Measurements from ENCODE around the gene GNAT1. TPM values are rescaled to one million over a fixed set of nuclear protein-coding genes. Genes with fewer than 3 reads are reported as not detected.

The GNAT1 gene
- total RNA-seq, 1 donor from 2014 or later = not detected

GRCh38 chr3:50189274-50189673 is 2.1 kb upstream of the GNAT1 start:
- no peak overlapping the region for H3K4me3 Mint-ChIP-seq
- H3K27me3 Mint-ChIP-seq (ENCODE audit: low read depth) = peaks cover 6% of the 10 kb centered on the region
- peaks cover 8% of the 10 kb centered on the region for H3K4me1 Mint-ChIP-seq
- DNase-seq (ENCODE audit: low read depth, low spot score) = peak; percentile 51
- H3K9me3 Mint-ChIP-seq = no peaks in the 10 kb centered on the region
- H3K27ac Mint-ChIP-seq (ENCODE audit: unreplicated experiment) = peak overlapping the region; percentile 78
- peak; percentile 82 for TF ChIP-seq CTCF (conservative IDR thresholded peaks at IDR 0.05)
- no peaks in the 10 kb centered on the region for H3K36me3 Mint-ChIP-seq (ENCODE audit: low read depth)

GRCh38 chr3:50189989-50190388 is 1.4 kb upstream of the GNAT1 start:
- no peak overlapping the region for H3K4me3 Mint-ChIP-seq
- no peak for TF ChIP-seq CTCF (conservative IDR thresholded peaks at IDR 0.05)
- no peak for DNase-seq (ENCODE audit: low read depth, low spot score)
- no peaks in the 10 kb centered on the region for H3K36me3 Mint-ChIP-seq (ENCODE audit: low read depth)
- H3K9me3 Mint-ChIP-seq = no peaks in the 10 kb centered on the region
- H3K4me1 Mint-ChIP-seq = peaks cover 8% of the 10 kb centered on the region
- H3K27me3 Mint-ChIP-seq (ENCODE audit: low read depth) = peaks cover 9% of the 10 kb centered on the region
- no peak overlapping the region for H3K27ac Mint-ChIP-seq (ENCODE audit: unreplicated experiment)

- no peak overlapping the region for H3K4me3 Mint-ChIP-seq
- peaks cover 21% of the 10 kb centered on the region for H3K27me3 Mint-ChIP-seq (ENCODE audit: low read depth)
- H3K9me3 Mint-ChIP-seq = no peaks in the 10 kb centered on the region
- peaks cover 8% of the 10 kb centered on the region for H3K4me1 Mint-ChIP-seq
- H3K36me3 Mint-ChIP-seq (ENCODE audit: low read depth) = no peaks in the 10 kb centered on the region
- no peak for TF ChIP-seq CTCF (conservative IDR thresholded peaks at IDR 0.05)
- H3K27ac Mint-ChIP-seq (ENCODE audit: unreplicated experiment) = no peak overlapping the region
- DNase-seq (ENCODE audit: low read depth, low spot score) = no peak
Observed at GRCh38 chr3:50192124-50192523, 714 bp downstream of the GNAT1 start.

GRCh38 chr3:50192689-50193141 is 1.3 kb downstream of the GNAT1 start:
- H3K4me3 Mint-ChIP-seq = no peak overlapping the region
- H3K27ac Mint-ChIP-seq (ENCODE audit: unreplicated experiment) = no peak overlapping the region
- peak; percentile 89 for TF ChIP-seq CTCF (conservative IDR thresholded peaks at IDR 0.05)
- DNase-seq (ENCODE audit: low read depth, low spot score) = peak; percentile 94
- no peaks in the 10 kb centered on the region for H3K9me3 Mint-ChIP-seq
- H3K4me1 Mint-ChIP-seq = peaks cover 8% of the 10 kb centered on the region
- no peaks in the 10 kb centered on the region for H3K36me3 Mint-ChIP-seq (ENCODE audit: low read depth)
- peaks cover 26% of the 10 kb centered on the region for H3K27me3 Mint-ChIP-seq (ENCODE audit: low read depth)

- Mint-ChIP-seq H3K4me3 (no peak overlapping the region), H3K27ac (ENCODE audit: unreplicated experiment) (no peak overlapping the region), H3K9me3 (no peaks in the 10 kb centered on the region), H3K4me1 (peaks cover 8% of the 10 kb centered on the region), H3K27me3 (ENCODE audit: low read depth) (peaks cover 26% of the 10 kb centered on the region), H3K36me3 (ENCODE audit: low read depth) (no peaks in the 10 kb centered on the region)
- no peak for DNase-seq (ENCODE audit: low read depth, low spot score)
- TF ChIP-seq CTCF (conservative IDR thresholded peaks at IDR 0.05) = no peak
Observed at GRCh38 chr3:50193286-50193685, 1.9 kb downstream of the GNAT1 start.

- no peak for TF ChIP-seq CTCF (conservative IDR thresholded peaks at IDR 0.05)
Observed at GRCh38 chr3:50193746-50194127, 2.3 kb downstream of the GNAT1 start.

More at GRCh38 chr3:50193746-50194127, 2.3 kb downstream of the GNAT1 start:
- Mint-ChIP-seq H3K27me3 (ENCODE audit: low read depth) (peaks cover 26% of the 10 kb centered on the region), H3K4me1 (peaks cover 8% of the 10 kb centered on the region), H3K9me3 (no peaks in the 10 kb centered on the region), H3K36me3 (ENCODE audit: low read depth) (no peaks in the 10 kb centered on the region), H3K27ac (ENCODE audit: unreplicated experiment) (no peak overlapping the region), H3K4me3 (no peak overlapping the region)
- DNase-seq (ENCODE audit: low read depth, low spot score) = no peak

Measured in neural crest cell (in vitro differentiated cells).